Common myeloid progenitor, CD34-positive (primary cell): Measurements from ENCODE around the gene TAOK2.

Source experiments
- CTCF ChIA-PET: fragments of 350-600 bp; sonication (Branson Sonifier 250); formaldehyde crosslinking; loops from one replicate; lab custom pipeline; 2021; ENCODE audit warnings: antibody characterized with exemption; lab: Charles Lee
- POLR2A ChIA-PET: fragments of 350-600 bp; sonication (Branson Sonifier 250); formaldehyde crosslinking; loops from one replicate; lab custom pipeline; 2021; ENCODE audit warnings: antibody characterized with exemption; lab: Charles Lee
- DNase-seq, 3 donors: peaks; one replicate each; pipeline versions ENCODE4 v3.0.0 to v3.0.0-alpha.2; 2013
- H3K27ac ChIP-seq, 2 experiments: 1 replicate in 1 of 2; 2 replicates in 1 of 2; pipeline ENCODE4 v1.7.0; 2013; ENCODE audit warnings: inconsistent platforms in 2 of 2, low read length in 2 of 2, mild to moderate bottlenecking in 2 of 2, low read depth in 1 of 2, moderate library complexity in 1 of 2; ENCODE audit not compliant: severe bottlenecking in 2 of 2, insufficient read depth in 1 of 2, poor library complexity in 1 of 2
- H3K27me3 ChIP-seq, 5 experiments: replicated peaks in 2 of 5; 1 replicate in 3 of 5; 2 replicates in 2 of 5; pipeline versions ENCODE4 v1.6.1 to v1.7.0; 2013; ENCODE audit warnings: low read length in 4 of 5, mild to moderate bottlenecking in 2 of 5, moderate library complexity in 2 of 5, inconsistent platforms in 1 of 5; ENCODE audit not compliant: insufficient read depth in 5 of 5, control insufficient read depth in 4 of 5
- H3K36me3 ChIP-seq, 4 experiments: 1 replicate in 2 of 4; 2 replicates in 2 of 4; pipeline versions ENCODE4 v1.6.1 to v1.7.0; 2013; ENCODE audit warnings: low read length in 3 of 4, control low read depth in 1 of 4, mild to moderate bottlenecking in 1 of 4; ENCODE audit not compliant: control insufficient read depth in 4 of 4, insufficient read depth in 4 of 4
- H3K4me1 ChIP-seq, 4 experiments: 1 replicate in 3 of 4; 2 replicates in 1 of 4; pipeline versions ENCODE4 v1.6.1 to v1.7.1; 2013; ENCODE audit warnings: low read length in 3 of 4, mild to moderate bottlenecking in 3 of 4, control low read depth in 1 of 4, inconsistent platforms in 1 of 4, moderate library complexity in 1 of 4; ENCODE audit not compliant: control insufficient read depth in 4 of 4, insufficient read depth in 4 of 4; ENCODE audit errors: control extremely low read depth in 1 of 4
- H3K4me3 ChIP-seq, 7 experiments: 1 replicate in 4 of 7; 2 replicates in 3 of 7; pipeline versions ENCODE4 v1.5.1 to v1.7.0; 2013; ENCODE audit warnings: mild to moderate bottlenecking in 7 of 7, low read length in 6 of 7, moderate library complexity in 6 of 7, inconsistent platforms in 2 of 7, low read depth in 2 of 7, control low read depth in 1 of 7; ENCODE audit not compliant: insufficient read depth in 4 of 7, control insufficient read depth in 1 of 7; ENCODE audit errors: extremely low read depth in 1 of 7
- H3K9me3 ChIP-seq, 5 experiments: 1 replicate in 4 of 5; 2 replicates in 1 of 5; pipeline versions ENCODE4 v1.6.1 to v1.7.1; 2013; ENCODE audit warnings: low read length in 4 of 5, mild to moderate bottlenecking in 2 of 5, inconsistent platforms in 1 of 5, low read depth in 1 of 5, moderate library complexity in 1 of 5; ENCODE audit not compliant: control insufficient read depth in 4 of 5, insufficient read depth in 2 of 5; ENCODE audit errors: control extremely low read depth in 1 of 5
- WGBS: methylation state at CpG from one replicate; pipeline ENCODE4 v1.1.5; 2013; ENCODE audit not compliant: insufficient coverage; 5-methylcytosine and 5-hydroxymethylcytosine counted together

TAOK2 gene

GRCh38 chr16:29992344-29992967 is 18.8 kb downstream of the TAOK2 start:
- H3K27ac ChIP-seq: no peak overlapping the region
- CTCF ChIA-PET: interaction anchor here (0.9 to 1.9 kb wide), 4 partner anchors 14 to 145 kb away, joined by 3 to 6 read pairs (median 3); no protein-coding TSS in a partner anchor
- POLR2A ChIA-PET: no interaction called here

DNA sequence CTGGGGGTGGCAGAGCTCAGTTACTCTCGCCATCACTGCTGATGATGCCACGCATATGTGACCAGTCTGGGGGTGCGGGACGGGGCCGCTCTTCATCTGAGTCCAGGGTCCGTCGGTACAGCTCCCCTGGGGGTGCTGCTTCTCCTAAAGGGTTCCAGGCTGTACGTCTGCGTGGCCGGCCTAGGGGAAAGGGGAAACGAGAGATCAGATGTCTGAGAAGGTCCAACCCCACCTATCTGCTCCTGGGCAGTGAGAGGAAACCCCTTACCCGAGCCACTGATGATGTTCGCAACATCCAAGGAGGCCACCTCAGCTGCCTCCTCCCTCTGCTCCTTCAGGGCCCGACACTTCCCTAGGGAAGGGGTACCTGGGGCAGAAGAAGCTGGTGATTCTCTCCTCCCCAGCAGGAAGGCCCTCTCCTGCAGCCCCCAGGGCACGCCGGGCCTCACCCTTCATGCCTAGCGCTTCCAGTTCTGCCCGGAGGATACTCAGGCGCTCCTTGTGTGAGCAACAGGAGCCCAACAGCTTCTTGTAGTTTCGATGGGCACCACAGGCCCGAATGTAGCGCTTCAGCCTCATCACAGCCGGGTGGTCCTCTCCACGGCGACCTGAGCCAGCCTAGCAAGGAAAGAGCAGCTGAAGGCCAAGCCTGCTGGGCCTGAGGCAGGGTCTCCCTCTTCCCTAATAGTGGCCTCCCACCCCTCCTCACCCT is 19.7 kb downstream of the TAOK2 start:
- POLR2A ChIA-PET: interaction anchor here (1.1 kb wide), 1 partner anchor 21 kb away, joined by 3 read pairs; no protein-coding TSS in a partner anchor
- Histone ChIP-seq H3K36me3 (peaks cover 11 to 56% (median 39%) of the 10 kb centered on the region in 4 experiments), H3K4me3 (no peak overlapping the region), H3K27me3 (no peaks in the 10 kb centered on the region), H3K27ac (no peak overlapping the region), H3K4me1 (peaks cover 2 to 32% (median 19%) of the 10 kb centered on the region in 4 experiments), H3K9me3 (no peaks in the 10 kb centered on the region)
- CTCF ChIA-PET: interaction anchor here (0.9 to 1.9 kb wide), 6 partner anchors 13 to 145 kb away, joined by 3 to 6 read pairs (median 3); partner anchors contain the start of gene TMEM219
- DNase-seq: no peak
- WGBS: 95% methylated on average over 22 of the region's 25 CpGs

More at GRCh38 chr16:29992344-29992967, 18.8 kb downstream of the TAOK2 start:
- Histone ChIP-seq H3K4me1 (peaks cover 2 to 32% (median 19%) of the 10 kb centered on the region in 4 experiments), H3K27me3 (no peaks in the 10 kb centered on the region), H3K9me3 (no peaks in the 10 kb centered on the region), H3K4me3 (no peak overlapping the region), H3K36me3 (peaks cover 12 to 65% (median 44%) of the 10 kb centered on the region in 4 experiments)
- 91% methylated on average over 6 of the region's 7 CpGs for WGBS
- DNase-seq: no peak

DNA sequence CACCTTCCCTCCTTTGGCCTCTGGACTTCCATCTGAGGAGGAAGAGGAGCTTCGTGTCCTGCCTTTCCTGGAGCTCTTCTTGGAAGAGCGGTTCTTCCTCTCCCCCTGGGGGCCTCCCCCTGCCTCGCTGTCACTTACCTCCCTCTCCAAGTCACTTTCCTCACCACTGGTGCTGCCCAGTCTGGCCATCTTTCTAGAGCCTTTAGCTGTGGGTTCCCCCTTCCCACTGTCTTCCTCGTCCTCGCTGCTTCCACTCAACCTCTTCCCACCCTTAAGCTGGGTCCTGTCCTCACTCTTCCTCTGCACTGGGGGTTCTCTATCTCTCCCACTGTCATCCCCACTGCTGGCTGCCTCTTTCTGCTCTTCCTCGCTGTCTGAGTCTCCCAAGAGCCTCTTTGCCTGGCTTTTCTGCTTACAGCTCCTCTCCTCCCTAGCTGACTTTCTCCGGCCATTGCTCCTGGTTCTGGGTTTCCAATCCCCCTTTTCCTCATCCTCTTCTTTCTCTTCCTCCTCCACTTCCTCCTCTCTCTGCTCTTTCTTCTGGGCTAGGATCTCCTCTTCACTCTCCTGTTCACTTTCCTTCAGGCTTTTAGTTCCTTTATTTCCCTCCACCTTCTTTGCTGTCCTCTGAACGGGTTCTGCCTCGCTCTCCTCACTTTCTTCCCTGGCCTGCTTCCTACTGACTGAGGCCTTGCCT is 20.4 kb downstream of the TAOK2 start:
- POLR2A ChIA-PET: interaction anchor here (1.1 kb wide), 1 partner anchor 22 kb away, joined by 3 read pairs; no protein-coding TSS in a partner anchor
- H3K36me3 ChIP-seq: peaks cover 6 to 54% (median 34%) of the 10 kb centered on the region in 4 experiments
- peak overlapping the region in 1 of 2 experiments; percentile 22 for H3K27ac ChIP-seq
- no peaks in the 10 kb centered on the region for H3K27me3 ChIP-seq
- no peaks in the 10 kb centered on the region for H3K9me3 ChIP-seq
- H3K4me3 ChIP-seq: peak overlapping the region in 3 of 7 experiments; percentile 96 to 100 (median 99)
- WGBS: 95% methylated on average over 9 of the region's 9 CpGs
- H3K4me1 ChIP-seq: peaks cover 2 to 32% (median 19%) of the 10 kb centered on the region in 4 experiments
- no peak for DNase-seq
- CTCF ChIA-PET: interaction anchor here (0.9 to 1.9 kb wide), 5 partner anchors 12 to 53 kb away, joined by 3 to 6 read pairs (median 3); partner anchors contain the start of gene TMEM219

GRCh38 chr16:29994600-29995323 is 21.1 kb downstream of the TAOK2 start:
- Histone ChIP-seq H3K9me3 (no peaks in the 10 kb centered on the region), H3K27me3 (no peaks in the 10 kb centered on the region), H3K36me3 (peaks cover 6 to 54% (median 36%) of the 10 kb centered on the region in 4 experiments), H3K4me1 (peaks cover 2 to 32% (median 19%) of the 10 kb centered on the region in 4 experiments), H3K27ac (peak overlapping the region; percentile 22 to 96), H3K4me3 (peak overlapping the region; percentile 94 to 100 (median 97))
- ChIA-PET POLR2A (interaction anchor here (1.1 kb wide), 1 partner anchor 22 kb away, joined by 3 read pairs; no protein-coding TSS in a partner anchor), CTCF (interaction anchor here (0.5 to 1.9 kb wide), 2 partner anchors 11 to 66 kb away, joined by 3 to 6 read pairs; no protein-coding TSS in a partner anchor)
- DNase-seq: no peak
- 14% methylated on average over 21 of the region's 24 CpGs for WGBS

- H3K4me1 ChIP-seq: peaks cover 2 to 32% (median 19%) of the 10 kb centered on the region in 4 experiments
- POLR2A ChIA-PET: no interaction called here
- no peaks in the 10 kb centered on the region for H3K27me3 ChIP-seq
- CTCF ChIA-PET: interaction anchor here (0.5 to 1.5 kb wide), 4 partner anchors 11 to 66 kb away, joined by 3 to 6 read pairs (median 3); no protein-coding TSS in a partner anchor
- H3K27ac ChIP-seq: peak within 1 kb of the TSS; percentile 91 to 96
- H3K36me3 ChIP-seq: peaks cover 6 to 51% (median 39%) of the 10 kb centered on the region in 4 experiments
- WGBS: under 1% methylated on average over 50 of the region's 53 CpGs
- peak; percentile 71 to 86 (median 79) for DNase-seq
- H3K4me3 ChIP-seq: peak within 1 kb of the TSS; percentile 94 to 100 (median 97)
- H3K9me3 ChIP-seq: no peaks in the 10 kb centered on the region
Measured at GRCh38 chr16:29995324-29995910, 21.7 kb downstream of the TAOK2 start, which contains the start of gene HIRIP3. Gene HIRIP3, minus strand, starts transcription at chr16:29995617. Its CDS starts 12 bp downstream, at chr16:29995605.
